H1 (cell line): ENCODE measurements around the gene POLE2. TPM values are rescaled to one million over a fixed set of nuclear protein-coding genes. Genes with fewer than 3 reads are reported as not detected.

Source experiments
- CTCF ChIA-PET: fragments of 300-600 bp; sonication (Branson Sonifier 250); formaldehyde crosslinking; loops from one replicate; lab custom pipeline; 2021; ENCODE audit not compliant: partially characterized antibody; lab: Charles Lee
- POLR2A ChIA-PET: fragments of 300-600 bp; sonication (Branson Sonifier 250); formaldehyde crosslinking; loops from one replicate; lab custom pipeline; 2021; ENCODE audit warnings: inconsistent platforms; ENCODE audit not compliant: partially characterized antibody; lab: Charles Lee
- DNase-seq, 2 experiments: peaks; one replicate each; pipeline versions ENCODE4 v3.0.0 to v3.0.0-alpha.2; 2010 to 2022; ENCODE audit warnings: low spot score in 2 of 2, low read depth in 1 of 2, mixed read lengths in 1 of 2
- FAIRE-seq: peaks from 2 replicates; lab custom pipeline; 2011; peaks lifted over from hg19 to GRCh38; lab: Jason Lieb, UNC
- H2AFZ ChIP-seq: 2 replicates; pipeline ENCODE4 v1.8.1; 2012; ENCODE audit warnings: low read length, inconsistent platforms
- H2AK5ac ChIP-seq: 2 replicates; pipeline ENCODE4 v1.6.1; 2013; ENCODE audit warnings: low read depth, low read length
- H2BK120ac ChIP-seq: replicated peaks from 2 replicates; pipeline ENCODE3; 2013; ENCODE audit warnings: low read depth, low read length, inconsistent platforms
- H2BK12ac ChIP-seq: 2 replicates; pipeline ENCODE4 v1.6.1; 2013; ENCODE audit warnings: low read depth, low read length
- H2BK15ac ChIP-seq: 2 replicates; pipeline ENCODE4 v1.6.1; 2013; ENCODE audit warnings: low read length
- H2BK20ac ChIP-seq: 2 replicates; pipeline ENCODE4 v1.6.1; 2013; ENCODE audit warnings: low read length
- H2BK5ac ChIP-seq: 2 replicates; pipeline ENCODE4 v1.6.1; 2013; ENCODE audit warnings: low read depth, low read length
- H3K14ac ChIP-seq: 2 replicates; pipeline ENCODE4 v1.6.1; 2013; ENCODE audit warnings: inconsistent platforms; ENCODE audit not compliant: insufficient read length
- H3K18ac ChIP-seq: 2 replicates; pipeline ENCODE4 v1.6.1; 2013; ENCODE audit warnings: low read length; ENCODE audit errors: extremely low read depth
- H3K23ac ChIP-seq: 2 replicates; pipeline ENCODE4 v1.6.1; 2013; ENCODE audit warnings: inconsistent platforms; ENCODE audit not compliant: insufficient read length
- H3K23me2 ChIP-seq: 2 replicates; pipeline ENCODE4 v1.6.1; 2013; ENCODE audit warnings: low read depth, low read length
- H3K27ac ChIP-seq: 2 replicates; pipeline ENCODE4 v1.6.1; 2011; ENCODE audit warnings: low read depth, low read length, inconsistent platforms
- H3K27me3 ChIP-seq, 4 experiments: replicated peaks in 1 of 4; 1 replicate in 1 of 4; 2 replicates in 3 of 4; pipeline versions ENCODE4 v1.6.1 to v1.8.1; 2011 to 2013; ENCODE audit warnings: low read length in 3 of 4, mild to moderate bottlenecking in 3 of 4, inconsistent platforms in 2 of 4, mixed read lengths in 2 of 4, moderate library complexity in 1 of 4; ENCODE audit not compliant: control insufficient read depth in 3 of 4, insufficient read depth in 3 of 4; ENCODE audit errors: extremely low read depth in 1 of 4
- H3K36me3 ChIP-seq, 4 experiments: 2 replicates each; pipeline versions ENCODE4 v1.6.1 to v1.8.1; 2011 to 2013; ENCODE audit warnings: mild to moderate bottlenecking in 4 of 4, low read length in 3 of 4, moderate library complexity in 2 of 4, control low read depth in 1 of 4, inconsistent platforms in 1 of 4; ENCODE audit not compliant: insufficient read depth in 4 of 4, control insufficient read depth in 2 of 4
- H3K4ac ChIP-seq: replicated peaks from 2 replicates; pipeline ENCODE3; 2013; ENCODE audit warnings: low read length, low read depth, mixed read lengths, inconsistent platforms; ENCODE audit not compliant: insufficient read length
- H3K4me1 ChIP-seq, 4 experiments: replicated peaks in 1 of 4; 1 replicate in 1 of 4; 2 replicates in 3 of 4; pipeline versions ENCODE4 v1.6.1 to v1.8.1; 2011 to 2013; ENCODE audit warnings: low read length in 3 of 4, inconsistent platforms in 2 of 4, mixed read lengths in 1 of 4; ENCODE audit not compliant: insufficient read depth in 4 of 4, control insufficient read depth in 3 of 4
- H3K4me2 ChIP-seq, 2 experiments: 2 replicates each; pipeline versions ENCODE4 v1.6.1 to v1.8.1; 2011 to 2013; ENCODE audit warnings: low read depth in 2 of 2, low read length in 2 of 2, control low read depth in 1 of 2, inconsistent platforms in 1 of 2, mild to moderate bottlenecking in 1 of 2; ENCODE audit not compliant: insufficient read depth in 1 of 2
- H3K4me3 ChIP-seq, 4 experiments: fragments of 200-600, 300-600 bp in 1 of 4; sonication (generic), shearing (Covaris generic), sonication (Bioruptor Twin) in 1 of 4; 2 replicates each; pipeline versions ENCODE4 v1.5.1 to v1.8.1; 2011 to 2016; ENCODE audit warnings: low read length in 4 of 4, low read depth in 3 of 4, control low read depth in 2 of 4, inconsistent platforms in 2 of 4, mild to moderate bottlenecking in 2 of 4, mixed read lengths in 1 of 4, moderate library complexity in 1 of 4; ENCODE audit not compliant: insufficient read depth in 2 of 4; ENCODE audit errors: extremely low read depth in 1 of 4
- H3K56ac ChIP-seq: replicated peaks from 2 replicates; pipeline ENCODE3; 2013; ENCODE audit warnings: low read depth, mild to moderate bottlenecking, mixed read lengths, low read length, inconsistent platforms; ENCODE audit not compliant: insufficient read length
- H3K79me1 ChIP-seq: 2 replicates; pipeline ENCODE4 v1.6.1; 2013; ENCODE audit warnings: low read depth, low read length, control low read depth
- H3K79me2 ChIP-seq, 2 experiments: 2 replicates each; pipeline versions ENCODE4 v1.6.1 to v1.8.1; 2012 to 2013; ENCODE audit warnings: low read length in 2 of 2, mild to moderate bottlenecking in 2 of 2, inconsistent platforms in 1 of 2; ENCODE audit not compliant: insufficient read depth in 2 of 2, control insufficient read depth in 1 of 2
- H3K9ac ChIP-seq, 4 experiments: replicated peaks in 1 of 4; 1 replicate in 1 of 4; 2 replicates in 3 of 4; pipeline versions ENCODE4 v1.6.1 to v1.8.1; 2011 to 2013; ENCODE audit warnings: low read depth in 3 of 4, low read length in 3 of 4, control low read depth in 2 of 4, mild to moderate bottlenecking in 2 of 4, moderate library complexity in 2 of 4, inconsistent platforms in 1 of 4; ENCODE audit errors: extremely low read depth in 1 of 4
- H3K9me3 ChIP-seq, 2 experiments: 2 replicates each; pipeline versions ENCODE4 v1.6.1 to v1.8.1; 2012 to 2013; ENCODE audit warnings: mild to moderate bottlenecking in 2 of 2, moderate library complexity in 2 of 2, control low read depth in 1 of 2, inconsistent platforms in 1 of 2, low read depth in 1 of 2, low read length in 1 of 2, mixed read lengths in 1 of 2; ENCODE audit not compliant: insufficient read depth in 2 of 2
- H4K20me1 ChIP-seq, 2 experiments: replicated peaks in 1 of 2; 2 replicates each; pipeline versions ENCODE3 to v1.8.1; 2011 to 2013; ENCODE audit warnings: inconsistent platforms in 2 of 2, low read length in 2 of 2, mild to moderate bottlenecking in 1 of 2; ENCODE audit not compliant: insufficient read depth in 2 of 2, control insufficient read depth in 1 of 2
- H4K5ac ChIP-seq: 2 replicates; pipeline ENCODE4 v1.6.1; 2013; ENCODE audit warnings: low read length, low read depth, mixed read lengths, inconsistent platforms; ENCODE audit not compliant: insufficient read length
- H4K8ac ChIP-seq: 2 replicates; pipeline ENCODE4 v1.8.0; 2013; ENCODE audit warnings: mild to moderate bottlenecking, moderate library complexity, low read length, inconsistent platforms; ENCODE audit not compliant: insufficient read depth; ENCODE audit errors: extremely low read depth
- H4K91ac ChIP-seq: replicated peaks from 2 replicates; pipeline ENCODE3; 2013; ENCODE audit warnings: low read length, mixed read lengths, inconsistent platforms; ENCODE audit not compliant: insufficient read length
- BRCA1 ChIP-seq: IDR thresholded peaks from 2 replicates; pipeline ENCODE4 v1.6.1; 2012; ENCODE audit warnings: low read depth, low read length, improper control_type of control experiment
- CBX8 ChIP-seq: fragments of 300-800, 300-1000 bp; sonication (generic); IDR thresholded peaks from 2 replicates; pipeline ENCODE4 v1.7.1; 2016; ENCODE audit warnings: low read depth, low read length, borderline replicate concordance
- FOSL1 ChIP-seq: IDR thresholded peaks from 2 replicates; pipeline ENCODE4 v1.6.1; 2011; ENCODE audit warnings: mild to moderate bottlenecking, low read depth, low read length, moderate library complexity; ENCODE audit not compliant: insufficient read depth
- RXRA ChIP-seq: IDR thresholded peaks from 2 replicates; pipeline ENCODE4 v1.6.1; 2011; ENCODE audit warnings: low read depth, mild to moderate bottlenecking, low read length, moderate library complexity; ENCODE audit not compliant: insufficient read depth
- SP2 ChIP-seq: IDR thresholded peaks from 2 replicates; pipeline ENCODE4 v1.6.1; 2012; ENCODE audit warnings: mild to moderate bottlenecking, low read length, inconsistent platforms
- SRF ChIP-seq: IDR thresholded peaks from 2 replicates; pipeline ENCODE4 v1.6.1; 2011; ENCODE audit warnings: mild to moderate bottlenecking, low read depth, low read length, moderate library complexity
- TBP ChIP-seq: IDR thresholded peaks from 2 replicates; pipeline ENCODE4 v1.6.1; 2011; ENCODE audit warnings: low read depth, low read length, improper control_type of control experiment
- TCF12 ChIP-seq: IDR thresholded peaks from 2 replicates; pipeline ENCODE4 v1.6.1; 2011; ENCODE audit warnings: low read depth, mild to moderate bottlenecking, low read length
- polyA plus RNA-seq, 7 experiments: library from polyadenylated mRNA; depleted of rRNA in 3 of 7; stranded (reverse) in 5 of 7; unstranded in 2 of 7; fragments of >200 nt in 5 of 7; fragments of 200-250 nt in 2 of 7; gene quantifications; 1 replicate in 5 of 7; 2 replicates in 1 of 7; 4 replicates in 1 of 7; pipeline versions ENCODE4 v1.2.1 to v1.2.3, GENCODE V29; 2011 to 2013; ENCODE audit warnings: missing spikeins in 2 of 7, mixed read lengths in 2 of 7
- total RNA-seq: library from RNA; stranded (reverse); fragmentation: NEBNext Ultra II Directional; extraction: Animal tissue kit (Norgen Biotek cat#: 25700); gene quantifications from 2 replicates; pipeline ENCODE4 v1.2.1, GENCODE V29; 2021

POLE2 gene
- total and polyA plus RNA-seq, 2 of the 8 experiments (the other 6 are each of a cell fraction or from before 2014, with no cell fraction given) = 31.2 to 41.7 TPM

DNA sequence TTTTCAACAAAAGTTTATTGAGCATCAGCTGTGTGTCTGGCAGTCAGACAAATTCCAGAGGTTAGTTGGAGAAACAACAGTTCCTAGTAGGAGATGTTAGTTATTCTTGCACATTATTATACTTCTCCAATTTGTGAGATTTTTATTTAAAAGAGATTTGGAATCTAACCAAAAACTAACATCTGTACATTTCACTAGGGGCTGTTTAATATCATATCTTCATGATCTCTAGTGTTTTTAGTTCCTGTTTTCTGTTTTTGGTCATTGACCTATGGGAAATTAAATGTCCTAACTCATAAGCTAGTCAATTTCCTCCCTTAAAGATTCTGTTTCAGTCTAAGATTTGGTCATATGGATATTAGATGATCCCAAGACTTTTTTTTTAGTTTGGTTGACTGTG is 45.8 kb upstream of the POLE2 start:
- H3K4me1 ChIP-seq = no peaks in the 10 kb centered on the region
- no peaks in the 10 kb centered on the region for H4K20me1 ChIP-seq
- H4K91ac ChIP-seq = no peak overlapping the region
- H3K4me3 ChIP-seq = no peak overlapping the region
- H3K4me2 ChIP-seq = no peak overlapping the region
- ChIA-PET CTCF (no interaction called here), POLR2A (no interaction called here)
- no peaks in the 10 kb centered on the region for H3K27me3 ChIP-seq
- no peak overlapping the region for H2BK12ac ChIP-seq
- no peak overlapping the region for H2BK5ac ChIP-seq
- no peak overlapping the region for H2AK5ac ChIP-seq
- H3K14ac ChIP-seq = no peak overlapping the region
- H3K79me1 ChIP-seq = no peaks in the 10 kb centered on the region; the same call in 1 of the 2 replicates
- H3K79me2 ChIP-seq = no peaks in the 10 kb centered on the region
- H4K8ac ChIP-seq = no peak overlapping the region
- H2BK20ac ChIP-seq = no peak overlapping the region
- TF ChIP-seq CBX8 = no peak
- no peak for TF ChIP-seq SRF
- no peak for TF ChIP-seq TCF12
- TF ChIP-seq TBP = no peak
- TF ChIP-seq SP2 = no peak
- TF ChIP-seq FOSL1 = no peak
- no peak for TF ChIP-seq RXRA
- no peak for TF ChIP-seq BRCA1
- no peak overlapping the region for H3K56ac ChIP-seq
- H3K23me2 ChIP-seq = no peaks in the 10 kb centered on the region
- no peak overlapping the region for H3K18ac ChIP-seq
- no peak overlapping the region for H3K4ac ChIP-seq
- DNase-seq = no peak
- no peak overlapping the region for H2BK15ac ChIP-seq
- no peak overlapping the region for H3K23ac ChIP-seq
- no peaks in the 10 kb centered on the region for H3K36me3 ChIP-seq
- no peaks in the 10 kb centered on the region for H3K9me3 ChIP-seq
- no peak overlapping the region for H2BK120ac ChIP-seq
- no peak overlapping the region for H3K9ac ChIP-seq
- no peak overlapping the region for H4K5ac ChIP-seq
- no peak for FAIRE-seq
- H2AFZ ChIP-seq = no peak overlapping the region
- no peak overlapping the region for H3K27ac ChIP-seq
